Lung (tissue), 12 donors: ENCODE measurements around the gene ZCCHC2. TPM values are rescaled to one million over a fixed set of nuclear protein-coding genes. Genes with fewer than 3 reads are reported as not detected.

Source experiments
- ATAC-seq: fragments of 200-7000 bp; cut with Tn5 transposase; one replicate; pipeline ENCODE4 v1.9.1; 2020; ENCODE audit warnings: moderate number of reproducible peaks; ENCODE audit not compliant: insufficient read depth, low FRiP score
- DNase-seq, 3 donors: peaks; one replicate each; pipeline ENCODE4 v3.0.0-alpha.2; 2013 to 2017
- H3K27ac ChIP-seq, 2 donors: one replicate each; pipeline ENCODE4 v1.5.1; 2013; ENCODE audit warnings: mild to moderate bottlenecking in 2 of 2, moderate library complexity in 2 of 2, control low read depth in 1 of 2, inconsistent platforms in 1 of 2, low read depth in 1 of 2, low read length in 1 of 2
- H3K27me3 ChIP-seq, 3 donors: one replicate each; pipeline ENCODE4 v1.5.1; 2013; ENCODE audit warnings: low read length in 2 of 3; ENCODE audit not compliant: control insufficient read depth in 3 of 3, insufficient read depth in 3 of 3
- H3K36me3 ChIP-seq, 4 donors: one replicate each; pipeline ENCODE4 v1.5.1; 2013; ENCODE audit warnings: low read length in 4 of 4, mild to moderate bottlenecking in 1 of 4, moderate library complexity in 1 of 4; ENCODE audit not compliant: control insufficient read depth in 4 of 4, insufficient read depth in 4 of 4
- H3K4me1 ChIP-seq, 5 donors: one replicate each; pipeline ENCODE4 v1.5.1; 2013; ENCODE audit warnings: low read length in 5 of 5, mild to moderate bottlenecking in 2 of 5, moderate library complexity in 1 of 5; ENCODE audit not compliant: control insufficient read depth in 5 of 5, insufficient read depth in 5 of 5
- H3K4me3 ChIP-seq: one replicate; pipeline ENCODE4 v1.5.1; 2013; ENCODE audit warnings: mild to moderate bottlenecking, control low read depth, moderate library complexity
- H3K9ac ChIP-seq, 2 donors: one replicate each; pipeline ENCODE4 v1.5.1; 2013; ENCODE audit warnings: low read length in 2 of 2, control low read depth in 1 of 2; ENCODE audit not compliant: insufficient read depth in 1 of 2
- H3K9me3 ChIP-seq, 4 donors: one replicate each; pipeline ENCODE4 v1.5.1; 2013; ENCODE audit warnings: low read length in 3 of 4, mild to moderate bottlenecking in 1 of 4, moderate library complexity in 1 of 4; ENCODE audit not compliant: control insufficient read depth in 4 of 4, insufficient read depth in 3 of 4
- WGBS, 2 donors: extraction: QIAGEN DNeasy Blood & Tissue Kit; methylation state at CpG; one replicate each; pipeline ENCODE4 v1.1.7; 2013; 5-methylcytosine and 5-hydroxymethylcytosine counted together
- polyA plus RNA-seq, 2 donors: library from polyadenylated mRNA; stranded (reverse); fragments of 200-250 nt; gene quantifications; one replicate each; pipeline ENCODE4 v1.2.1, GENCODE V29; 2013
- total RNA-seq, 2 donors: library from RNA; depleted of rRNA in 1 of 2; stranded (reverse); fragments of >200 nt in 1 of 2; gene quantifications; one replicate each; pipeline ENCODE4 v1.2.1, GENCODE V29; 2014 to 2021
- TF ChIP-seq, protein P1 (sequence below): IDR thresholded peaks from 2 replicates; pipeline ENCODE4 v1.5.1; 2012; ENCODE audit warnings: mild to moderate bottlenecking; ENCODE audit errors: control extremely low read depth, extremely low read depth
- donor health status: control.
- donor health status: control.
- donor health status: Bipolar disorder and iron deficiency.
- donor health status: healthy.
- donor health status: DM: yes; HTN: yes; CAD: no.

ZCCHC2 gene
- total and polyA plus RNA-seq, 4 donors = 9.3 to 33.9 (median 18.6) TPM

DNA sequence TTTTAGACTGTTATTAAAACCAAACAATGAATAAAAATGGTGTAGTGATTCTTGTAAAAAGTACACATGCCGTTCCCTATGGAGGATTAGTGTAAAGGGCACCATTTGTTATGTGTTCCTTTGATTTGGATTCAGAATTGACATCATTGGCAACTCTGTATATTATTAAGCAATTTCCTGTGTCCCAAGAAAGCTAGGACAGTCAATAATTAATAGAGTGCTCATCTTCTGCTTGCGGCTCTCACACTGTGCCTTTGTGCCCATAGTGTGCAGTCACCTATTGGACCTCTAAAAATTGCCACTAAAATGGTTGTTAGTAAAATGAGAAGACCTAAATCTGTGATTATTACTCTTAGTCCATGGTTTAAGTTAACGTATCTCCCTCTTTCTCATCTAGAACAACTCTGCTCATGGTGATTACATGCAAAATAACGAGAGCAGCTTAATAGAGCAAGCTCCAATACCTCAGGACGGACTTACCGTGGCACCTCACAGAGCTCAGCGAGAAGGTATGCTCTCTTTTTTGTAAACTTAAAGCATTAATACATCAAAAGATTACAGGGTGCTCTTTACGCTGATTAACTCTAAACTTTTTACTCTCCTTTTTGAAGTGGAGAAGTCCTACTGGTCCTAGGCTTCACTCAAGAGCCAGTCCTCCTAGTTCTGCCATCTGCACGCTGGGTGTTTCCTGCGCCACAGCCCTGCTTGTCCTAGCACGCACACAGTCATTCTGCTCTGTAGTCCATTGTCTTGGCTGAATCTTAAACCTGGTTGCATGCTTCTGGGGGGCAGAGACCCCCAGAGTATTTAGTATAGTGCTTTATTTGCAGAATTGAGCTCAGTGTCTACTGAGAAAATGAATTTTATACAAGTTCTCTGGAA lies 16.7 kb downstream of the ZCCHC2 start:
- H3K4me3 ChIP-seq = no peak overlapping the region
- no peaks in the 10 kb centered on the region for H3K9me3 ChIP-seq
- DNase-seq (no peak), ATAC-seq (no peak)
- no peak overlapping the region for H3K9ac ChIP-seq
- H3K4me1 ChIP-seq = peaks cover 0 to 13% (median 0%) of the 10 kb centered on the region in 5 donors
- 97% methylated on average over 11 of the region's 11 CpGs for WGBS, 2 donors
- H3K36me3 ChIP-seq = peaks cover 2 to 18% (median 5%) of the 10 kb centered on the region in 4 donors
- no peak overlapping the region for H3K27ac ChIP-seq
- no peaks in the 10 kb centered on the region for H3K27me3 ChIP-seq
- TF ChIP-seq, protein P1, sequence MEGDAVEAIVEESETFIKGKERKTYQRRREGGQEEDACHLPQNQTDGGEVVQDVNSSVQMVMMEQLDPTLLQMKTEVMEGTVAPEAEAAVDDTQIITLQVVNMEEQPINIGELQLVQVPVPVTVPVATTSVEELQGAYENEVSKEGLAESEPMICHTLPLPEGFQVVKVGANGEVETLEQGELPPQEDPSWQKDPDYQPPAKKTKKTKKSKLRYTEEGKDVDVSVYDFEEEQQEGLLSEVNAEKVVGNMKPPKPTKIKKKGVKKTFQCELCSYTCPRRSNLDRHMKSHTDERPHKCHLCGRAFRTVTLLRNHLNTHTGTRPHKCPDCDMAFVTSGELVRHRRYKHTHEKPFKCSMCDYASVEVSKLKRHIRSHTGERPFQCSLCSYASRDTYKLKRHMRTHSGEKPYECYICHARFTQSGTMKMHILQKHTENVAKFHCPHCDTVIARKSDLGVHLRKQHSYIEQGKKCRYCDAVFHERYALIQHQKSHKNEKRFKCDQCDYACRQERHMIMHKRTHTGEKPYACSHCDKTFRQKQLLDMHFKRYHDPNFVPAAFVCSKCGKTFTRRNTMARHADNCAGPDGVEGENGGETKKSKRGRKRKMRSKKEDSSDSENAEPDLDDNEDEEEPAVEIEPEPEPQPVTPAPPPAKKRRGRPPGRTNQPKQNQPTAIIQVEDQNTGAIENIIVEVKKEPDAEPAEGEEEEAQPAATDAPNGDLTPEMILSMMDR = no peak

DNA sequence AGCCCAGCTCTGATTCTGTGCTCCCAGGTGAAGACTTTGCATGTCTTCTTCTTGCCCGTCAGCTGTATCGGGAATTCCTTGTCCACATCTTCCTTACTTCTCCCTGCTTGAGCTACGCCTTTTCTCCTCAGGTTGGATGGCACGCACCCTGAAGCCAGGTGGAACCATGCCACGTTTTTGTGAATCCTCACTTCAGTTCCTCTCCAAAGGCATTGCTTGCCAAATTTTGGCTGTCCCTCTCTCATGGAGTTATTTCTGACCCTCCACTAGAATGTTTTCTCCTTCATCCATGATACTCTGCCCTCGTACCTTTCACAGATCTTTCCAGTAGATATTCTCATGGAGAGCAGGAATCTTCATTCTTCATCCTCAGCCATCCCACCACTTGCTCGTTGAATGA lies 20.2 kb downstream of the ZCCHC2 start:
- peaks cover 0 to 8% (median 0%) of the 10 kb centered on the region in 5 donors for H3K4me1 ChIP-seq
- H3K9ac ChIP-seq = no peak overlapping the region
- H3K36me3 ChIP-seq = peaks cover 2 to 36% (median 10%) of the 10 kb centered on the region in 4 donors
- no peak for DNase-seq
- H3K4me3 ChIP-seq = no peak overlapping the region
- H3K27ac ChIP-seq = no peak overlapping the region
- no peaks in the 10 kb centered on the region for H3K27me3 ChIP-seq
- no peaks in the 10 kb centered on the region for H3K9me3 ChIP-seq
- WGBS, 2 donors = 94 to 95% methylated on average over 7 of the region's 7 CpGs
- ATAC-seq = no peak
- TF ChIP-seq, protein P1 = no peak

DNA sequence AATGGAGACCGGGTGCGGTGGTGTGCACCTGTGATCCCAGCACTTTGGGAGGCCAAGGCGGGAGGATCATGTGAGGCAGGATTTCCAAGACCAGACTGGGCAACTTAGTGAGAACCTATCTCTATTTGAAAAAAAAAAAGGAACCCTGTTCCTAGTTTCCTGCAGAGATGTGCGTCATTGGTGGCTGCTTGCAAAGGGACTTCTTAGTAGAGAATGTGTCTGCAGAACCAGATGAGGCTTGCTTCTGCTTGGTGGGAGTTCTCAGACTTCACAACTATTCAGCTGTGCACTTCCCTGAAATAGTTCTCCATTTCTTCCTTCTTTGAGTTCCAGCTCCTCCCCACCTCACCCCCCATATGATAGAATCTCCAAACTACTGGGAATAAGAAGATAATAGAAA lies 22.3 kb downstream of the ZCCHC2 start:
- ATAC-seq (peak; percentile 27), DNase-seq (no peak)
- H3K27me3 ChIP-seq = no peaks in the 10 kb centered on the region
- WGBS, 2 donors = 77 to 92% methylated on average over 4 of the region's 4 CpGs
- peaks cover 0 to 7% (median 0%) of the 10 kb centered on the region in 5 donors for H3K4me1 ChIP-seq
- no peak overlapping the region for H3K9ac ChIP-seq
- TF ChIP-seq, protein P1 = no peak
- H3K9me3 ChIP-seq = no peaks in the 10 kb centered on the region
- H3K4me3 ChIP-seq = no peak overlapping the region
- no peak overlapping the region for H3K27ac ChIP-seq
- peaks cover 2 to 36% (median 10%) of the 10 kb centered on the region in 4 donors for H3K36me3 ChIP-seq
